AG09309 (cell line): ENCODE results near the gene KCNK2.

ENCODE experiments used
- DNase-seq: peaks from one replicate; pipeline ENCODE4 v3.0.0-alpha.2; 2010; ENCODE audit warnings: low read depth
- H3K4me3 ChIP-seq: 2 replicates; pipeline ENCODE4 v1.5.1; 2011; ENCODE audit warnings: mild to moderate bottlenecking, low read depth, low read length, moderate library complexity; ENCODE audit not compliant: control insufficient read depth
- TF ChIP-seq, protein P1 (sequence below): IDR thresholded peaks from 2 replicates; pipeline ENCODE4 v1.5.1; 2011; ENCODE audit warnings: mild to moderate bottlenecking, low read depth, low read length, inconsistent platforms; ENCODE audit not compliant: insufficient read depth, control insufficient read depth; ENCODE audit errors: missing control alignments

KCNK2 gene

DNA sequence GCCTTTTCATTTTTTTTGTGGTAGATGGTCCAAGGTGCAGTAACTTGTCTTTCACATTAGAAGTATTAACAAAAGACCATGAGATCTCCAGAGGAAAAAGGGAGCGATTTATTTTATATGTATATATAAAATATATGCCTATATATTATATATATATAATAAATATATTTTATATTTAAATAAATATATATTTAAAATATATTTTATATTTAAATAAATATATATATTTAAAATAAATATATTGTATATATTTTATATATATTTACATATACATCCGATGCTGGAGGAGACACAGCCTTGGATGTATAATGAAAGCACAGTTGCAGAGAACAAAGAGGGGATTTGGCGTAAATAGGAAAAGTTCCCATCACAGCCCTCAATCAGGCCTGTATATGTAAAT is 182.1 kb downstream of the KCNK2 start:
- no peak overlapping the region for H3K4me3 ChIP-seq
- TF ChIP-seq, protein P1, sequence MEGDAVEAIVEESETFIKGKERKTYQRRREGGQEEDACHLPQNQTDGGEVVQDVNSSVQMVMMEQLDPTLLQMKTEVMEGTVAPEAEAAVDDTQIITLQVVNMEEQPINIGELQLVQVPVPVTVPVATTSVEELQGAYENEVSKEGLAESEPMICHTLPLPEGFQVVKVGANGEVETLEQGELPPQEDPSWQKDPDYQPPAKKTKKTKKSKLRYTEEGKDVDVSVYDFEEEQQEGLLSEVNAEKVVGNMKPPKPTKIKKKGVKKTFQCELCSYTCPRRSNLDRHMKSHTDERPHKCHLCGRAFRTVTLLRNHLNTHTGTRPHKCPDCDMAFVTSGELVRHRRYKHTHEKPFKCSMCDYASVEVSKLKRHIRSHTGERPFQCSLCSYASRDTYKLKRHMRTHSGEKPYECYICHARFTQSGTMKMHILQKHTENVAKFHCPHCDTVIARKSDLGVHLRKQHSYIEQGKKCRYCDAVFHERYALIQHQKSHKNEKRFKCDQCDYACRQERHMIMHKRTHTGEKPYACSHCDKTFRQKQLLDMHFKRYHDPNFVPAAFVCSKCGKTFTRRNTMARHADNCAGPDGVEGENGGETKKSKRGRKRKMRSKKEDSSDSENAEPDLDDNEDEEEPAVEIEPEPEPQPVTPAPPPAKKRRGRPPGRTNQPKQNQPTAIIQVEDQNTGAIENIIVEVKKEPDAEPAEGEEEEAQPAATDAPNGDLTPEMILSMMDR, result no peak
- no peak for DNase-seq

DNA sequence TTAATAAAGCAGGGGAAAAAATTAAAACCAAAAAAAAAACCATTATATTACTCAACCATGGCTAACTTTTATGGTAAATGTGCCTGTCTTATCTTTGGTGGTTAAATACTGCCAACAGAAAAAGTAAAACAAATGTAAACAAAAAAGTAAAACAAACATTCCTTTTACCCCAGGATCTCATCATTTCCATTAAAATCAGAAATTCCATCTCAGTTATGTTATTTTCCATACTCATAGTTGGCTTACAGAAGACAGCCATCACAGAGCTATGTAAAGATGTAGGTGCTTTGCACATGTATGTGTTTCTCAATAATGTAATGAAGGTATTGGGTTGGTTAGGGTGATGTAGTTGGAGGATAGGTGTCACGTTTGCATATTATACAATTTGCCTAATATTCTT is 185.0 kb downstream of the KCNK2 start:
- H3K4me3 ChIP-seq, result no peak overlapping the region
- TF ChIP-seq, protein P1, result no peak
- DNase-seq, result no peak

DNA sequence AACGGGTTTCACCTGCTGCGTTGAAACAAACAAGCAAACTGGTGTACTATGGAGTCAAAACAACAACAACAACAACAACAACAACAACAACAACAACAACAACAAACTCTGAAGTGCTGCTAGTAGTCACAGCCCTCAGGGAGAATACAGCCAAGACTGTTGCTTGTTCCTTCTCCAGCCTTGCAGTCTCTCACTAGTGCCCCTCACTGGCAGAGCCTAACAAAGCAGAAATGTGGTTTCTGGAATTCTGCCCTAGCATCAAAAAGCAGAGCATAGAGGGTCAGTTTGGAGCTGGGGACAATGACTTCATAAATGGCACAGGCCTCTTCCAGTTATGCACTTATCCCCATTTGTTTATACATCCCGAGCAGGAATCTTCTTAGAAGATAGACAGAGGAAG is 187.4 kb downstream of the KCNK2 start:
- no peak overlapping the region for H3K4me3 ChIP-seq
- TF ChIP-seq, protein P1, result no peak
- DNase-seq, result no peak

DNA sequence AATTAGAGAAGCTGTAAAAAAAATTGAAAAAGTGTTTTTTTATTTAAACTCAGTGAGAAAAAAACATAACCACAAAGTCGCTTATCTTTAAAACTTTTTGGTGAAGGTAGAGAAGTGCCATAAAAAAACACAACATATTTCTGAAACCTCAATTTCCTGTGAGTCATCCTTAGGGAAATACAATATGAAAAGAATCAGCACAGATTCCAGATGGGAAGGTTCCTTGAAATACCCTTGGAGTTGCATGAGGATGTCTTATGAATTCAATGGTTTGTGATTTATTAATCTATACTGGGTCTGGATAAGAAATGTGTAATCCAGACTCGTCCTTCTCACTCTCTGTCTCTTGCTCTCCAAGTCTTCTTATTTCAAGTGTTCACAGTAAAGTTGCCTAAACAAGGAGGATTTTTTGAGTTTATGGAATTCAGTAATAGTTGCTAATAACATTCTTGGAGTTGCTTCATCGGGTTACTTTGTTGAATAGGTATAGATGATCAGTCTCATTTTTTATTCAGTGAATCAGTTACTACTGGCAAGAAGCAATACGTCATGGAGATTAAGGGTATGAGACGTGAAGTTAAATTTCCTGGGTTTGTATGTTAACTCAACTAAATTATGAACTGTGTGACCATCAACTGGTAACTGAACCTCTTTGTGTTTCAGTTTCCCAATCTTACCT is 191.4 kb downstream of the KCNK2 start:
- DNase-seq, result peak; percentile 69
- H3K4me3 ChIP-seq, result no peak overlapping the region
- TF ChIP-seq, protein P1, result no peak

DNA sequence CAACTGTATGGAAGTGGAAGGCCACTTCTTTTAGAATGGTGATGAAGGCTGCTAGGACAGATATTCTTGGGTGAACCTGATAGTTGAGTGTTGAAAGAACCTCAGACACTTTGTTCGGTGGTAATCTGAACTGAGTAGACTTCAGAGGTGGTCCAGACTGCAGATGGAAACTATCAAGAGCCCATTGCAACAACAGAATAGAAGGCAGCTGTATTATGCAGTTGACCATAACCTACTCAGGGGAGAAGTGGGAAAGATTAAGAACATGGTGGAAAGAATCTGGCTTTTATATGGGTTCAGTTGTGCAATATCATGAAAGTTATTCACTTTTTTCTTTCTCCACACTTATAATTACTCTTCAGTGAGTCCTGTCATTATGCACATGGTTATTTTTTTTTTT is 194.0 kb downstream of the KCNK2 start:
- TF ChIP-seq, protein P1, result no peak
- no peak for DNase-seq
- H3K4me3 ChIP-seq, result no peak overlapping the region

DNA sequence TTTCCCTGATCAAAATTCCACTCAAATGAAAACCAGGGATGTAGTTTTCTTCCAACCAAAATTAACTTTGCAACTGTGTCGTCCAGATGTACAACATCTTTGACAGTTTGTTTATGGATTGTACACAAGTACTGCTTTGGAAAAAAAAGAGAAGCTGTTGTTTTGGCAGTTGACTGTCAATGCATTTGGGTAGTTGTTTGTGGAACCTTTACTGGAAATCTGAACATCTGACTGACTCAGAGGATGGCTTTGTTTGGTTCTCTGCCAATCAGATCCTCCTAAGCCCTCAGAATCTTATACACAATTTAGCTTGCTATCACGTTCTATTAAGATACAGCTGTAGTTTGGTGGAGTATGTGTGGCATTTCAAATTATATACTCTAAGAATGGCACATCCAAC is 195.0 kb downstream of the KCNK2 start:
- no peak overlapping the region for H3K4me3 ChIP-seq
- TF ChIP-seq, protein P1, result no peak
- no peak for DNase-seq
